SKM-1 treated with dmso at 0.1 percent for 144 hours (cell line): ENCODE results near the gene KLF3.

Source experiments
- DNase-seq: peaks from one replicate; lab custom pipeline; 2025; ENCODE audit not compliant: unreplicated experiment; lab: John Stamatoyannopoulos, UW

The KLF3 gene

GRCh38 chr4:38734446-38734845 lies 70.4 kb downstream of the KLF3 start:
- no peak for DNase-seq

DNA sequence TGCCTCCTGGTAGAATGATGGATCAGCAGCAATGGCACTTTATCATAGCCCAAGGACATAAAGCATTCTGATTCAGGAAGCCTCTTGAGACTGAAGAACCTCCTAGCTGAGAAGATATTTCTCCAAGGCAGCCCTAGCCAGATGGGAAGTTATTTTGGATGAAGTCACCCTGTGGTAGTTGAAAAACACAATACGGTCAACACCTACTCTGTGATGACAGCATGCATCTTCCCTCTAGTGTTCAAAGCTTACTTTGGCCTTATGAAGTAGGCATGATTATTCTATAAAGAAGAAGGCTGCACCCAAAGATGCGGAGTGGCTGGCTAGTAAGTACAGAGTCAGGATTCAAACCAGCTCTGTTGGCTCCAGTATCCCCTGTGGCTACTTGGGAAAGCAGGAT lies 70.9 kb downstream of the KLF3 start:
- no peak for DNase-seq

- no peak for DNase-seq
These were observed 71.9 kb downstream of the KLF3 start for GRCh38 chr4:38735870-38736269.

- no peak for DNase-seq
These were observed 75.2 kb downstream of the KLF3 start for GRCh38 chr4:38738940-38739803.

DNA sequence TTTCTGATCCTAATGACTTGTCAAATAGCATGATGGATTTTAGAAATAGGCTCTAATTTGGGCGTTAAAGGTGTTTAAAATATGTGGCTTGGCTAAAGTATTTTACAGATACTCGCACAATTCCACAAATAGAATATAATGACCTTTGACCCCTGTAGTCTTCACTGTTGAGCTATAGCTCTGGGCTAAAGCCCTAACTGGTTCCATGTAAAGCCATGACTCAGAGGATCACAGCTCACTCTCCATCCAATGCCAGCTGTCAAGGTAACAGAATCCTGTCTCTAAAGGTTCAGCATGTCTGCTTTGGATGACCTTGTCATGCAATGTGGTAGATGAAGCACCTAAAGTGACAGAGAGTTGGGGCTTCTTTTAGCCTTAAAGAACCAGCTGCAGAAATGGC lies 76.3 kb downstream of the KLF3 start:
- no peak for DNase-seq

GRCh38 chr4:38743866-38744265 lies 79.9 kb downstream of the KLF3 start:
- DNase-seq: no peak

DNA sequence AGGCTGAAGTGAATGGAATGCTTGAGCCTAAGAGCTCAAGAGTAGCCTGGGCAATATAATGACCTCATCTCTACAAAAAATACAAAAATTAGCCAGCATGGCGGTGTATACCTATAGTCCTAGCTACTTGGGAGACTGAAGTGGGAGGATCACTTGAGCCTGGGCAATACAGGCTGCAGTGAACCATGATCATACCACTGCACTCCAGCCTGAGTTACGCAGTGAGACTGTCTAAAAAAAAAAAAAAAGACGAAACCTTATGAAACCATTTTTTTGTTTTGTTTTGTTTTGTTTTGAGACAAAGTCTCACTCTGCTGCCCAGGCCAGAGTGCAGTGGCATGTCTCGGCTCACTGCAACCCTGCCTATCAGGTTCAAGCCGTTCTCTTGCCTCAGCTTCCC lies 81.9 kb downstream of the KLF3 start:
- DNase-seq: no peak

- DNase-seq: no peak
These were observed 83.6 kb downstream of the KLF3 start for GRCh38 chr4:38747629-38748028.

- DNase-seq: no peak
These were observed 85.3 kb downstream of the KLF3 start for GRCh38 chr4:38749336-38749735.
